ENCODE measurements around the gene ZNF366.

Gene ZNF366

GRCh38 chr5:72400950-72401349 is 106.3 kb downstream of the ZNF366 start:
- DNase-seq: no peak

- DNase-seq: no peak
Measured at GRCh38 chr5:72397836-72398235, 109.4 kb downstream of the ZNF366 start.

- DNase-seq: peak; percentile 37 to 43
Measured at GRCh38 chr5:72394688-72395087, 112.5 kb downstream of the ZNF366 start.

GRCh38 chr5:72393052-72393451 is 114.2 kb downstream of the ZNF366 start:
- DNase-seq: peak in 1 of 2 donors; percentile 53

Data from inflammatory macrophage treated with lipopolysaccharide for 1 hour (primary cell).